HG03135 (cell line): ENCODE data around the gene TDRD9.

ENCODE experiments used
- ATAC-seq: cut with Tn5 transposase; IDR thresholded peaks from one replicate; pipeline ENCODE4 v1.9.1; 2021; ENCODE audit warnings: mild to moderate bottlenecking, moderate library complexity; ENCODE audit not compliant: unreplicated experiment

Gene TDRD9

DNA sequence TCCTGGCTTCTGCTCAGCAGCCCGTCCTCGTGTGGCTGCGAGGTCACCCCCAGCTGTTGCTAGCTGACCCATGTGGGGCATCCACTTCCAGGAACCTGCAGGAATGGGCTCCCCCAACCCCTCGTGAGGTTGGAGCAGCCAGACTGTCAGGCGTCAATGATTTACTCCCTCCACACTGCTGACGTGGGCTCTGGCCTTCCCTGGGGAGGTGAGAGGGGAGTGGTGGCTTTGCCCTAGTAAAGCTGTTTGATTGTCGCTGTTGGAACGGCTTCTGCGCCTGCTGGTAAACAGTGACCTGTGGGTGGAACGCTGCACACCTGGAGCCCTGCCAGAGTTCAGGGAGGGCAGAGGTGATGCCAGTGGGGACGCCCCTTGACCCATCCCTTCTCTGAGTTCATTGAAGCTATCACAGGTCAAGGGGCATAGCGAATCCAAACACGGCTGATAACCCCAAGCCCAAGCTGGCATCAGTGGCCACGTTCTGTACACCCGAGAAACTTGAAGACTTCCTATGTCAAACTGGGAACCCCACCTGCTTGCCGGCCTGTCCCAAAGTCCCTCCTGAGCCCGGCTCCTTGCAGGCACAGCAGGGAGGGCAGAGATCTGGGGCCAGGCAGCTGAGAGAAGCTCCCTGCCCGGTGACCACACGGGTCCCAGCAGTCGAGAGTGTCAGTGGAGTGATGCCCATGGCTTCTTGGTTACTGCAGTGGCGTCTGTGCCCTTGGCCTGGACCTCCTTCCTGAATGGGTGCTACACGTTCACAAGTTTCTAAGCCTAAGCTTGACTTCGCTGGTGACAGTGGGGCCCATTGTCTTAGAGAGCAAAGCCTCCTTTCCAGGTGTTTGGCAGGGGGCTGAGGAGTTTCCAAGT, 160.0 kb downstream of the TDRD9 start:
- no peak for ATAC-seq

DNA sequence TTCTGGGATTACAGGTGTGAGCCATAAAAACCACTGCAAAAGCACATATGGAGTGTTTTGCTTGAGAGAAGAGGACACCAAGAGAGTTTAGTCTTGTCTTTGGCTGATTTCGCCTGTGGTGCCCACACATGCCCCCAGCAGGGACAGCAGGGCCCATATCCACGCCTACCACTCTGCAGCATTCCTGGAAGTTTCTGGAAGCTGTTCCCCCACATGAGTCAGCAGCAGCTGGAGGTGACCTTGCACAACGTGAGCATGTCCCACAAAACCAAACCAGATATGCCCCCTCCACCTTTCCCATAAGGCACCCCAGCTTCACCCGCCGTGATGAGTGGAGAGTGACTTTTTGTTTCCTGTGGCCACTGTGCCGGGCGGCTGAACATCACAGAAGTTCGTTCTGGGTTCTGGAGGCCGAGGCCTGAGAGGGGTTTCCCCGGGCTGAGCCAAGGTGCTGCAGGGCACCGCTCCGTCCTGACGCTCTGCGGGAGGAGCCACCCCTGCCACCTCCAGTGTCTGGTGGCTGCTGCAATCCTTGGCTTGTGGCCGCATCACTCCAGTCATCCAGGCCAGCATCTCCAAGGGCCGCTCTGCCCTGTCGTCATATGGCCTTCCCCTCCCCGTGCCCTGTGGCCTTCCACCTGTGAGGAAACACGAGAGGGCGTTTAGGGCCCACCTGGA, 162.0 kb downstream of the TDRD9 start:
- no peak for ATAC-seq

DNA sequence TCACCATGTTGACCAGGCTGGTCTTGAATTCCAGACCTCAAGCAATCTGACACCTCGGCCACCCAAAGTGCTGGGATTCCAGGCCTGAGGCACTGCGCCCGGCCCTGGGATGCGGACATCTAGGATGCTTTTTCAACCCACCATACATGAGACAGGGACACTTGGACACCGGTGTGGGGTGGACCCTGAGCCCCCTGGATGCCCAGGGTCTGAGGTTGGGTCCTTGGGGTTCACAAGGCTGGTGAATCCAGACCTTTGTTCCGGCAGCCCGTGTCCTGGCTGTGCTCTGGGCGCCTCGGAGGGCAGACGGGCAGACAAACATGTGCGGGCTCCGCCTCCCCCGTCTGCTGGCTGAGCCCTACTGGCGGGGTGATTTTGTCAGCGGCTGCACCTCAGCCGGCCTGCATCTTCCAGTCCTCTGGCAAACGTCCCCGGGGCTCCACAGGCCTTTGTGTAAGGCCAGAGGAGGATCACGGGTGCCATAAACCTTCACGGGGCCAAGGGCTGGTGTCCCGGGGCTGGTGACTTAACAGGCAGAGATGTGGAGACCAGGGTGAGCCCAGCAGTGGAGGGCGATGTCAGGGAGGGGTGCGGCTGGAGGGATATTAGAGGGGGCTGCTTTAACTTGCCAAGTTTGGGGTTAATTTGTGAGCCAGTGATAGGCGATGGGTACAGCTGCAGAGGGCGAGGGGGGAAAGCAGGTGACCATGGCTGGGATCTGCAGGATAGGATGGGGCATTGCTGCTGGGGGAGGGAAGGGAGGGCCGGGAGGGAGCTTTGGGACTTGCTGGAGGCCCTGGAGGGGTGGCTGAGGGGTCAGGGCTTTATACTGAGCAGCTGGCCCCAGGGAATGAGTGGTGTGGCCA, 163.0 kb downstream of the TDRD9 start:
- no peak for ATAC-seq

DNA sequence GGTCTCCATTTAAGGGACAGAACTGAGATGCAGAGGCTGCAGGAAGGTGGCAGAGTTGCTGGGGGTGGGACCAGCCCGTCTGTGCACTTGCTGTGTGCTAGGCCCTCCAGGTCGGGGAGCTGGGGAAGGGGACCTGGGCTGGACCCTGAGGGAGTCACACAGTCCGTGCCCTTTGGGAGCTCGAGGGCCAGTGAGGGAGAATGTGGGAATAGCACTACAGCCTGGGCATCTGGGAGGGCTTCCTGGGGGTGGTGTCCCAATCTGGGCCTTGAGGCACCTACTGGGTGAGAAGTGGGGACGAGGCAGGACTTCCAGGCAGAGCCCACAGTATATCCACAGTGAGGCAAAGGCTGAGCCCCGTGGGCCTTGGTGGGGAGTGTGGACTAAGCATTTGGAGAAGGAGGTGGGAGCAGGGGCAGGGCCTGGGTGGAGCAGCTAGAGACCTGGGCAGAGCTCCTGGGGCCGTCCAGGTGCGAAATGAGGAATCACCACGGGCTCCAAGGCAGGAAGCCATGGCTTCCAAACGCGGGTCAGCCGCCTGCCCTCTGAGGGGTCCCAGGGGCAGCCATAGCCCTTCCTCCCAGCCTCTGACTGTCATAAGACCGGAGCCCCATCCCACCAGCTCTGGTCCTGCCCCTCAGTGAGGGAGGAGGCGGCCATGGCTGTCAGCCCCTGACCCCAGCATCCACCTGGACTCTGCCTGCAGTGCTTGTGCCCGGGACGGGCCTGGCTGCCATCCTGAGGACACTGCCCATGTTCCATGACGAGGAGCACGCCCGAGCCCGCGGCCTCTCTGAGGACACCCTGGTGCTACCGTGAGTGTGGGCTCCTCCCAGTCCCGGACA, 163.9 kb downstream of the TDRD9 start:
- ATAC-seq = no peak

DNA sequence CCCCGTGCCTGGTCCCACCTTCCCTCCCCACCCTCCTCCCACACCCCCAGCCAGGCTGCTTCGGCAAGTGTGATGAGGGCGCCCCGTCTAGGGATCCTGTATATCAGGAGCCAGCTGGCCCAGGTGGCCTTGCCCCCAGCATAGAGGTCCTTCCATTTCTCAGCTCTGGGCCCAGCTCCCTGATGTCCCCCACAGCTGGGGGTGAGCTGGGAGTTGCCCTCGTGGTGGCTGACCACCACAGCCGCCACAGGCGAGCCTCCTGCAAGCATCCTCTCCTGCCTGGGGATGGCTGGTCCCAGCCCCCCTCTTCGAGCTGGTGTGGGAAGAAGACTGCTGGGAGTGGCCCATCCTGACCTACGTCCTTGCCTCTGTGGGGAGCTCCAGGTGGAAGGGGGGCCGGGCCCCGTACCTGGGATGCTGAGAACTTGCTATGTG, 164.7 kb downstream of the TDRD9 start:
- no peak for ATAC-seq

DNA sequence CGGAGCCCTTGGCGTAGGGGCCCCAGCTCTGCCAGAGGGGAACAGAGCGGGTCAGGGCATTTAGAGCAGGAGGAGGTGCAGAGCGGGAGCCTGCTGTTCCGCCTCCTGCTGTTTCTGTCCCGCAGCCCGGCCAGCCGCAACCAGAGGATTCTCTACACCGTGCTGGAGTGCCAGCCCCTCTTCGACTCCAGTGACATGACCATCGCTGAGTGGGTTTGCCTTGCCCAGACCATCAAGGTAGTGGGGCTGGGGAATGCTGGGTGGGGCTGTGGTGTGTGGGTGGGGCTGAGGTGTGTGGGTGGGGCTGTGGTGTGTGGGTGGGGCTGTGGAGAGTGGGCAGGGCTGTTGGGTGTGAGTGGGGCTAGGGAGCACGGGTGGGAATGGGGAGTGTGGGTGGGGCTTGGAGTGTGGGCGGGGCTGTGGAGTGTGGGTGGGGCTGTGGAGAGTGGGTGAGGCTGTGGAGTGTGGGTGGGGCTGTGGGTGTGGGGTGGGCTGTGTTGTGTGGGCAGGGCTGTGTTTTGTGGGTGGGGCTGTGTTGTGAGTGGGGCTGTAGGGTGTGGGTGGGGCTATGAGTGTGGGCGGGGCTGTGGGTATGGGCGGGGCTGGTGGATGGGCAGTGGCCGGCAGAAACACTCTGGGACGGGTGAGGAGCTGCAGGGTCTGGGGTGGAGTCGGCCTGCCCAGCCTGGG, 165.3 kb downstream of the TDRD9 start:
- ATAC-seq = no peak

DNA sequence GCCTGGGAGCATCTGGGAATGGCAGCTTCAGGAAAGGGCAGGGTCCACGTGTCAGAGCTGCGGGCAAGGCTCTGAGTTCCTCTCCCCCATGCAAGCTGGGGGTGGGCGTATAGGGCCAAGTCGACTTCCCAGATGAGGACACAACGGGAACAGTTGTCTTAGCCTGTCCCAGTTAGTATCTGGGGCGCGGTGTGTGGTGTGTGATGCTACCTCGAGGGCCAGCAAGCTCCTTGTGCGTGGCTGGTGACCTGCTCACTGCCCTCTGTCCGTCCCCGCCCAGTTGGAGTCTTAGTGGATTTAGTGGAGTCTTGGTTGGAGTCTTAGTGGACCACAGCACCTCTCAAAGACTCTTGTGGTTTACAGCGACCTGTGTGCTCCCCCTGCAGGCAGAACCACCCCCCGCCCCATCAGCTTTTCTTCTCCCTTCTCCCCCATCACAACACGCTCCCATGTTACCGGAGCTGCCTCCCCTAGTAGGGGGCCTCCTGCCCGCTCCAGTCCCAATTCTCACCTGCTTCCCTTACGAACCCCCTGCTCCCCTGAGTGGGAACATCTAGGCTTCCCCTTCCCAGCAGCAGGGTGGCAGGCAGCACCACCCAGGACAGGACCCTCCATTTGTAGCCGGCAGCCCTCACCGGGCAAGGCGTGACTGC, 165.9 kb downstream of the TDRD9 start:
- ATAC-seq = no peak

DNA sequence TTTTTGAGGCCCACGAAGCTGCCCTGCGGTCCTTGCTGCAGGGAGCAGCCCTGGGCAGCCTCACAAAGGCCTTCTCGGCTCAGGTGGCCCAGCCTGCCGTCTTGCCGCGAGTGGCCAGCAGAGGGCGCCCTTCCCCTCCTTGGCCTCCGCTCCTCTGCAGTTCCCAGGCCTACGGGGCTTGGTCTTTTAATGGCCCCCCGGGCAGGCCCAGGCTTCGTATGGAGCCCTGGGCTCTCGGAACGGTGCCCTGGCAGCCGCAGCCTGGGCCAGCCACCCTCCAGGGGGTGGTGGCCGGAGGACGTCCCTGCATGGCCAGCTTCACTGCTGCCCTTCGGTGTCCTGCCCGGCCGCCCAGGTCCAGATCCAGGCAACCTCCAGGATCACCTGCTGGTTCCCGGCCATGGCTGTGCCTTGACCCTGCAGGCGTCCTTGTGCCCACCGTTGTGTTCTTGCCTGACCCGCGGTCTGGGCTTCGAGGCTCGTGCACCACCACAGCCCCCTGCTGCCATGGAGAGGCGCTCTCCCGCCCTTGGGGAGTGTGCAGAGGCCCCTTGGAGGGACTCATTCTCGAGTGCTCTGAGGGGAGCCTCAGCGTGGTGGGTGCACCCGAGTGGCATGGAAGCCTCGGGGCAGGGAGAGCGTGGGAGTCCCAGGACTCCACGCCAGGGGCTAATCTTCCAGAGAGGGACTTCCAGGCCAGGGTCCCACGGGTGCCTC, 166.6 kb downstream of the TDRD9 start:
- ATAC-seq = no peak

DNA sequence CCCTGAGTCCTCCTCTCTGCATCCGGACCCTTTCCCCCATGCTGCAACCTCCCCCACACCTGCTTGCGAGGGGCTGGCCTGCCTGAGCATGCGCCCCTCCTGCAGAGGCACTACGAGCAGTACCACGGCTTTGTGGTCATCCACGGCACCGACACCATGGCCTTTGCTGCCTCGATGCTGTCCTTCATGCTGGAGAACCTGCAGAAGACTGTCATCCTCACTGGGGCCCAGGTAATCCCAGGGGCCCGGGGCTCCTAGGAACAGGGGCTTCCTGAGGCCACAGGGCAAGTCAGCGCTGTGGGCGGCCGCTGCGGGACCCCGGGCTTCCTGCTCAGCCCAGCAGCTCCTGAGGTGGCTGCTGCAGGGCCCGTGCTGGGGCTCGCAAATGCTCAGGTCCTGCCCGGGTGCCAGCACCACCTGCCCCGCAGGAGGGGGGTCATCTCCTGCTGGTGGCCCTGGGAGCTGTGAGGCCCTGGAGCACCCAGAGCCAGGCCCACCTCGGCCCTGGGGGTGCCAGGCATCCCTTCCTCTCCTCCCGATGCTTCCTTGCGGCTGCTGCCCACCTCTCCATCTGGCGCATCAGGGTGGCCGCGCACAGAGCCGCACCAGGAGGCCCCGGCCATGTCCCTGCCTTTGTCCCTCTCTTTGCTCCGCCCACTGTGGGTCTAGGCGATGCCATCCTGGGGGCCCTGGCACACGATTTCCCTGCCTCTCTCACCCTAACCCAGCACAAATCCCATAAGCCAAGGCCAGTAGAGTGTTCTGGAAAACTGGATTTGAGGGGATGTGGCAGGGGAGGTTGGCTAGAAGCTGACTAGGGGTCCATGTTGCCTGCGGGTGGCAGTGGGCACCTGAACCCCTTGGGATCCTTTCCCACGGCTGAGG, 167.4 kb downstream of the TDRD9 start:
- ATAC-seq = no peak

DNA sequence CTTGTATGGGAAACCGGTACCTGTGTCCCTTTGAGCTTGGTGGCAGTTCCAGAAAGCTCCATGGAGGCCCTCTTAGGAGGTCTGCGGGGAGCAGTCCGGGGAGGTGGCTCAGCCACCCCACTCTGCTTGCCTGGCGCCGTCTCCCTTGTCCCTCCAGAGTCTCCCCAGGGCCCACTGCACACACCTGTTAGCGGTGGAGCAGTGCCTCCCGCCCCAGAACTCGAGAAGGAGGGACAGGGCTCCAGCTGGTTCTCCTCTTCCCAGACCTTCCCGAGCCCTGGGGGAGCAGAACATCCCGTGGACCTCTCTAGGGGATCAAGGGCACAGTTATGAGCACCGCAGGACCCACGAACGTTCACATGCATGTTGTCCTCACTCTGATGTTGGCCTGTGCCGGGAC, 168.1 kb downstream of the TDRD9 start:
- no peak for ATAC-seq

DNA sequence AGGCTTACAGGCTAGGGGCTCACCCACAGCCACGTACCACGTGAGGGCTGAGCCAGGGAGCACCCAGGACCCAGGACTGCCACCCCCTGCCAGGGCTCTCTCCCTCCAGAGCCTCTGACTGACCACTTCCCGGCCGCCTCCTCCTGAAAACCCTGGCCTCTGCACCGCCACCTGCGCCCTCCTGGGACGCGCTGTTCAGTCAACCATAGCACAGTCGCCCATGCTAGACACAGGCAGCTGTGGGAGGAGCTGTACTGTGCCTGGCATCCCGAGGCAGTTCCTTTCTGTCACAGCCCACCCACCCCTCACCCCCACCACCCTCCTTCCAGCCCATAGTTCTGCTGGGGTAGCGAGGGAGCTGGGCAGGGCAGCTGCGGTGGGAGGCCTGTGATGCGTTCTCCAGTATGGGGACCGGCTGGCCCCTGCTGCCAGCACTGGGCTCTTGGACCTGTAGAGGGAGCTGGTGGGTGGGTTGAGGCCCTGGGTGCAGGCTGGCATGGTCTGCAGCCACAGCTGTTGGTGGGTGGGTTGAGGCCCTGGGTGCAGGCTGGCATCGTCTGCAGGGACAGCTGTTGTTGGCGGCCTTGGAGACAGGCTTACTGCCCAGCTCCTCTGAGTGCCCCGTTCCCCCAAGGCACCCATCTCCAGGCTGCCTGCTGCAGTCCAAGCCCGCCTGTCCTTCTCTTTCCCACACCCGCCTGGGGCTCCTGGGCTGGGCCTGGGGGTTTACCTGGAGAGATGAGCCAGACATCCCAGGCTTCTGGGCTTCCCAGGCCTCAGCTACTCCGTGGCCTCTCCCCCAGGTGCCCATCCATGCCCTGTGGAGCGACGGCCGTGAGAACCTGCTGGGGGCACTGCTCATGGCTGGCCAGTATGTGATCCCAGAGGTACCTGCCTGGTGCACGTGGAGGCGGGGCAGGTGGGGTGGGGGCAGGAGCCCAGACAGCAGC, 168.8 kb downstream of the TDRD9 start:
- no peak for ATAC-seq

DNA sequence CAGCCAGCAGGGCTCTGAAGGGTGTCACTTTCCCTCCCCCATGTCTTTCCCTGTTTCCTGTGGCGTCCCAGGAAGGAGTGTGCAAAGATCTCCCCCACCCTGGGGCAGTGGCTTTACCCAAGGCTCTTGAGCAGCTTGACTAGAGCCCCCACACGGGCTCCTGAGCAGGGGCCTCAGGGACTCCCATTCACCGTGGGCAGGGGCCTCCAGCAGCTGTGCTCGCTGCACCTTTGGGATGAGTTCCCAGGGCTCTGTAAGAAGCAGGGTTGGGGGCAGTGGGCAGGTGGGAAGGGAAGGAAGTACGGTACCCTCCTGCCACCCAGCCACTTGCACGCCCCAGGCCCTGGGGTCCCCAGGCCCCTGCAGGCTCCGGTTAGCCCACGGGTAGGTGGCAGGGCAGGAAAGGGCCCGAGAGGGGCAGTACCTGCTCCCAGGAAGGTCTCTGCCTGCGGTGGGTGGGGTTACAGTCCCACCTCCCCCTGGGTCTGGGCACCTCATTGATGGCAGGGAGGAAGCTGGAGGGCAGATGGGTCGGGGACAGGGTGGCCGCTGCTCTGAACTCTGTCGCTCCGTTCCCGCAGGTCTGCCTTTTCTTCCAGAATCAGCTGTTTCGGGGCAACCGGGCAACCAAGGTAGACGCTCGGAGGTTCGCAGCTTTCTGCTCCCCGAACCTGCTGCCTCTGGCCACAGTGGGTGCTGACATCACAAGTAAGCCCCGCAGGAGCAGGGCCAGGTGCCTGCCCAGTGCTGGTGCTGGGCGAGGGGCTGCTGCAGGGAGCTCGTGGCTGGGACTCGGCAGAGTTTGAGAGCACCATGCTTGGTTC, 170.2 kb downstream of the TDRD9 start:
- no peak for ATAC-seq

DNA sequence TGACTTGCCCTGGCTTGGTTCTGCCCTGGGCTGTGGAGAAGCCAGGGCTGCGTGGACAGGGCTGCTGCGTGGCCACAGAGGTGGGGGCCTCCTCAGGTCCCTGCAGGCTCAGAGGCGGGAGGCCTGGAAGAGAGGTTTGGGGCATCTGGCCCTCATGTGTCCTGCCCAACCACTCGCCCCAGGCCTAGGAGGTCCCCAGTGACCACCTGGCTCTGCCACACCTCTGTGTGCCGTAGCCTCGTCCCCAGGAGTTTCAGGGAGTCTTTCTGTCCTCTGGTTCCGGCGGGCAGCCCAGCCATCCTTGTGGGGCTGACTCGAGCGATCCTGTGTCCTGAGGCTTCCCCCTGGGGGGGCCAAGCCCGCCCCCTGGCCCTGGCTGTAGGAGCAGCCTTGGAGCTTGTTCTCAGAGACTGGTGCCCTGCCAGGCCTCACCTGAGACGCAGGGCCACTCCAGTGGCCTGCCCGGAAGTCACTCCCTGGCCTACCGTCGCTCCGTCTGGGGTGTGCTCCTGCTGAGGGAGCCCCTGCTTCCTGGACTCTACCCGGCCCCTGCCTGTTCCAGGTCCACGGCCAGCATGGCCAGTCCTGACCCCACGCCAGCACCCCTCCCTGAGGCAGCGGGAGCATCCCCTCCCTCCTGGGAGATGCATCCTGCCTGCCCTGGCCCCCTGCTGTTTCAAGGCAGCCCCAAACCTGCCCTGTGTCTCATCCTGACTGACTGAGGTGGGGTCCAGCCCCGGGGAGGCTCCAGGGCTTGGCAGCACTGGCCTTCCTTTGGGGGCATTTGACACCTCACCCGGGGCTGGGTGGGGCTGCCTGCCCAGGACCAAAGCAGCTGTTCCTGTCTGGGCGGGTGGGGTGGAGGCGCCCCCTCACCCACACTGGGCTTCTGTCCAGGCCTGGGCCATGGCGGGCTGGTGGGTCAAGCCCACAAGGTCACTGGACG, 171.1 kb downstream of the TDRD9 start:
- ATAC-seq = no peak

DNA sequence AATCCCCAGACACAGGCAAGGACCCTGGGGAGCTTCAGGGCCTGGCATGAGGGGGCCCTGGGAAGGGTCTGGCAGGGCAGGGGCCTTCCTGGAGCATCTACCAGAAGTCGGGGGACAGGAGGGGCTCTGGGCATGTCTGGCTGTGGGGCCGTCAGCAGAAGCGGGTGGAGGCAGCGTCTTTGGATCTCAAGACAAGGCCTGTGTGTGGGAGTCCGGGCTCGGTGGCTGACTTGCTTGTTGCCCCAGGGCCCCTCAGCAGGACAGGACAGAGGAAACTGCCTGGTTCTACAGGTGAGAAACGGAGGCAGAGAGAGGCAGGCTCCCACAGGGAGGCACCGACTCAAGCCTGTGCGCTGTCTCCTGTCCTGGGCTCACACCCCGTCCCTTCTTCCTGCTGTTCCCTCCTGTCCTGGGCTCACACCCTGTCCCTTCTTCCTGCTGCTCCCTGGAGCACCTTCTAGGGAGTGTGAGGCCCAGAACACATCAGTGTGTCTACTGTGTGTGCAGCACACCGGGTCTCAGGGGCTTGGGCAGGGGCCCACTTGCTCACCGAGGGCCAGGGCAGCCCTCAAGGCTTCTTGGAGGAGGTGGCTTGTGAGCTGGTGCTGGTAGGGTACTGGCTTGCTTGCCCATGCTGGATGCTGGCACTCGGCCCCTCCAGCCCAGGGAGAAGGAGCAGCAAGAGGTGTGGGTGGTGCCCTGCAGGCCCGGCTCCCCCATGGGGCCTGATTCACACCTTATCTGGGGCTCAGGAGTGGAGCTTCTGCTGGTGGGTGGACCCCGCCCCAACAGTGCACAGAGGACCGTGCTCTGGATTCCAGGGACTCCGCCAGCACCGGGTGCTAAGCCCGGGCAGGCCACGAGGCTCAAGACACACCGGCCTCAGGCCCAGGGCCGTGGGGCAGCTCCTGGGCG, 172.2 kb downstream of the TDRD9 start:
- no peak for ATAC-seq
